PC-9 (cell line): ENCODE data around the gene ING3.

Source experiments
- CTCF ChIP-seq: fragments of 200-600 bp; sonication (generic); conservative IDR thresholded peaks from 2 replicates; pipeline ENCODE4 v1.6.1; 2017; ENCODE audit warnings: mixed run types, antibody characterized with exemption, mild to moderate bottlenecking, moderate library complexity
- EZH2 ChIP-seq: fragments of 200-600 bp; sonication (generic); IDR thresholded peaks from 2 replicates; pipeline ENCODE4 v1.8.0; 2017; ENCODE audit warnings: antibody characterized with exemption, low read depth

DNA sequence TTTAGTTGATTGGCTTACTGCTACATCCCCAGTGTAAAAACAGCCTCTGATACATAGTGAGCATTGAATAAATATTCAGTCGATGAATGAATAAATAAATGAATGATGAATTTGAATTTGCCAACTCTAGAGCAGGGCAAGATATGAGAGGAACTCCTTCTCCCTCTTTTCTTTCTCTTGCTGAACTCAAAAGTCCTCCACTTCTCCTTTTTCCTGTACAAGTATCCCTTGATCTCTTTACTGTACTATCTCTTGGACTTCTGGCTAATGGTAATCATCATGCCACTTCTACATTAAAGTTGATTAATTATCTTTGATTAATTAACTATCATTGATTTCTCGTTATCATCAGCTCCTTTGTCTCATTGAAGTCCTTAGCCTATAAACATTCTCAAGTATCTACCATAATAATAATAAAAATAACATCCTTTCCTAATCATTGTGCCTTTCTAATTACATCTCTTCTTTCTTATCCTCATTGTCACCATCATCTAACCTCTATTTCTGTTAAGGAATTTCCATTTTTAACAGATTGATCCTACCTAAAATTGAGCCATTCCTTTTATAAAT is 48.5 kb downstream of the ING3 start:
- TF ChIP-seq CTCF, result no peak
- no peak for TF ChIP-seq EZH2
